Stimulated activated CD8-positive, alpha-beta memory T cell treated with anti-CD3 and anti-CD28 coated beads, Interleukin-12 subunit alpha, Interleukin-12 subunit beta, amount 100 ng/mL, for 4 hours (primary cell): ENCODE measurements around the gene SLC1A3.

ENCODE experiments used
- DNase-seq: peaks from one replicate; pipeline ENCODE4 v3.0.0-alpha.2; 2020; ENCODE audit warnings: low read depth

SLC1A3 gene

DNA sequence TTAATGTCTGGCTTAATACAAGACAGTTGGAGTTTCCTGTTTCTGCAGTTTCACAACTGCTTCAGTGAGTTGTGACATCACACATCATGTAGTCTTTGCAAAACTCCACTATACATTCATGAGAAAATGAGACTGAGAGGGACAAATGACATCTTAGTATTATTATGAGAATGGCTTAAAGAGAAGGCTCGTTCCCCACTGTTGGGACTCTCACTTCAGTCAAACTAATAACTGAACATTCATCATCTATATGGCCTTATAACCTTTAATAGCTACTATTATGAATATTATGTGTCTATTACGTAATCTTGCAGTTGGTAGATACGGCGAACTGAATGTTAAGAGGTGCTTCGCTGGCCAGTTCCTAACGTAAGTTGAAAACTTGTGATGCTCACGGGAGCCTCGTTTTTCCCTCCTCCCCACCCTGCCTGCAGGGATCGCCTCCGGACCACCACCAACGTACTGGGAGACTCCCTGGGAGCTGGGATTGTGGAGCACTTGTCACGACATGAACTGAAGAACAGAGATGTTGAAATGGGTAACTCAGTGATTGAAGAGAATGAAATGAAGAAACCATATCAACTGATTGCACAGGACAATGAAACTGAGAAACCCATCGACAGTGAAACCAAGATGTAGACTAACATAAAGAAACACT, 79.4 kb downstream of the SLC1A3 start:
- no peak for DNase-seq

DNA sequence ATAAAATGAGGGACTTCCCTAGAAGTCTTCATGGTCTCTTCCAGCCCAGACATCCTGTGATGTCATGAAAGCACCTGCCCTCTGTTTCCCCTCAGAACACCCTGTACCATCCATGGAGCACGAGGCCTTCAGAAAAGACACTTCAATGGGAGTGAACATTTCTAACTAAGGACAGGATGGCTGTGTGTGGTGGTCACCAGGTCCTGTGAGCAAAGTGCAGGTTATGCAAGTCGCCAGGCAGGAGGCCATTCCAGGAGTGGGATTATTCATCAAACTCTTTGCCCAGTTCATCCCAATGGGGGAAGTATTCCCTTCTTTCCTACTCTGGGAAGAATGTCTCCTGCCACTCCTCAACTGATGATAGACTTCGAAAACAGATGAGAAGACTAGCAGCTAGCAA, 80.5 kb downstream of the SLC1A3 start:
- no peak for DNase-seq

- DNase-seq: no peak
These were observed 82.3 kb downstream of the SLC1A3 start for GRCh38 chr5:36688722-36689121.

DNA sequence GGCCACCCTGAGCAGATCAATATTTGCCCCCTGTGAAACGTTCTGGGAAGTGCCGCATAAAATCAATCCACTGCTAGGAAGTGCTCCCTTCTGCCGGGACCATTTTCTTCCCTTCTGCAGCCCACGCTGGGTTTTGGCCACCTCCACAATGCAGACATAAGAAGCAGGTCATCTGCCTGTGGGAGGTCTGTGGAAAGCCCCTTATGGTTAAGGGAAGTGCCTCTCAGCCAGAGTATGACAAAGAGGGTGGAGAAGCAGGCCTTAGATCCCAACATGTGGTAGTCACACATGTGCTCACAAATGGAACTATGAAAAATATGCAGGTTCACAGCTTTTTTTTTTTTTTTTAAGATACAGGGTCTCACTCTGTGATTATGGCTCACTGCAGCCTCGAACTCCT, 82.8 kb downstream of the SLC1A3 start:
- no peak for DNase-seq

DNA sequence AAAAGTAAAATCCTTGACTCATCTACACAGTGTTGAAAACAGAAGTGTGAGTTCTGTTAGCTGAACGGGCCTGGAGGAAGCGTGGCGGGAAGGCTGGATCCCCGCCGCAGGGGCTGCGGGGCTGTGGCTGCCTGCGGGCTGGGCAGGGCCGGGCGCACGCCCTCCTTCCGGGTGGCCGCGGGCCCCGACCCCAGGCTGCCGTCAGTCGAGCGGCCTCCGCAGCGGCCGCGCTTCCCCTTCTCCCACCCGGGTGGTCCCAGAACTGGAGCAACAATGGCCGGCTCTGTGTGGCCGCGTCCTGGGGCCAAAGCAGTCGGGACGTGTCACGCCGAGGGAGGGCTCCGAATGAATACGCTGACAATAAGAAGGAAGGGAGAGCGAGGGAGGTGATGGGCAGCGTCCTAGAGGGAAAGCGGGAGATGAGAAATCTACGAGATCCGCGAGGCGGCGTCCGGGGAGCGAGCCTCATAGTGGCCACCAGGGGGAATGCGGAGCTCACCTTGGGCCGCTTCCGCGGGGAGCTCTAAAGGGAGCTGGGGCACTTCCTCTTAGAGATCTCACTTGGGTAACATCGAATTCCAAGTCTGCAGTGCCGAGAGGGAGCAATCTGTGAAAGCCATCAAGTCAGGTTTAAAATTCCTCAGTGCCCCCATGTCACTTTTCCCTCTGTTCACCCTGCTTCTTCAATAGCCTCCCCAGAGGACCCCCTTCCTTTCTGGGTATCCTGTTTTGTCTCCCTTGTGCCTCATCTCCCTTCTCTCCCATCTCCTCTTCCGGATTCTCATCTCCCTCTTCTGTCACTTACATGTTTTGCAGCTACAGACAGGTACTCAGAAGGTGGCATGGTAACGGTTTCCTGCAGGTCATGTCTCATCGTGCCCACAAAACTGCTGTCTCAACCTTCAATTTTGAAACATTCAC, 83.9 kb downstream of the SLC1A3 start:
- peak; percentile 36 for DNase-seq

DNA sequence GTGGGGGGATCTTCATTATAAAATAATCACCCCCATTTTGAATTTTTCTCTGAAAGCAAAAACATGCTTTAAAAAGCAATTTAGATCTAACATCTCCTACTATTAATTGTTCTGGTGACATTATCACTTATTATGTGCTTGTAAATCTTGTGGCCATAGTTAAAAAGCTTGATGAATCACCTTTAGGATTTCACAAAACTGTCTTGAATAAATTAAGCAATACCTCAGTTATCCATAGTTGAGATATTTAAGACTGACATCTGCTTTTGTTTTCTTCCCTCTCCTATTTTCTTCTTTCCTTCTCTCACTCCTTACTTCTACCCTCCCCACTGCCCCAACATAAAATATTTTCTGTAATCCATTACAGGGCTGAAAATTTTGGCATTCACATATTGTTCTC, 84.8 kb downstream of the SLC1A3 start:
- DNase-seq: no peak

DNA sequence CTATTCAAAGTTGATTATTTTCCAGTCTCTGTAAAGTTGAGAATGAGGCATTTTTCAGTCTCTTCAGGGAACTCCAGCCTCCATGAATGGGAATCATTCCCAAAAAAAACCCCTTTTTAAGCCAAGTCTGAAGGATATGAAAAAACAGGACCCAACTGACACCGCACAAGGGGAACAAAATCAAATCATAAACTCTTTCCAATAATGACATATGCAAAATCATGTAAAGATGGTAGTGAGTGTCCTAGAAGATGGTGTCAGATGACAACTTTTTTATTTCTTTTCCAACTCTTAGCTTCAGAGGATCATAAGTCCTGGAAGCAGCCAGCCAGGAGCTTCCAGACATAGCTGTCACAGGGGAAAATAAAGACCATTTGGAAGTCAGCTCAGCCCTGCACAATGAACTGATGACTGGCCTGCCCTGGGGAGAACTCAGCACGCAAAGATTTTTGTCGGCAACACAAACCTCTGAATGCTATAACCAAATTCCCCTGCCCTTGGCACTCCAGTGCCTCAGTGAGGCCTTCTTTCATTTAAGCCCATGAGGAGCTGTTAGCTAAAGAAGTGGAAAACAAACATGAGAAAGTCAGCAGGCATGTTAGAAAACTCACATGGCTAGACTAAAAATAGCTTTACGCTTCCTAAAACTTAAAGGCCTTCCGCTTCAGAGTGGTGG, 85.4 kb downstream of the SLC1A3 start:
- DNase-seq: no peak

DNA sequence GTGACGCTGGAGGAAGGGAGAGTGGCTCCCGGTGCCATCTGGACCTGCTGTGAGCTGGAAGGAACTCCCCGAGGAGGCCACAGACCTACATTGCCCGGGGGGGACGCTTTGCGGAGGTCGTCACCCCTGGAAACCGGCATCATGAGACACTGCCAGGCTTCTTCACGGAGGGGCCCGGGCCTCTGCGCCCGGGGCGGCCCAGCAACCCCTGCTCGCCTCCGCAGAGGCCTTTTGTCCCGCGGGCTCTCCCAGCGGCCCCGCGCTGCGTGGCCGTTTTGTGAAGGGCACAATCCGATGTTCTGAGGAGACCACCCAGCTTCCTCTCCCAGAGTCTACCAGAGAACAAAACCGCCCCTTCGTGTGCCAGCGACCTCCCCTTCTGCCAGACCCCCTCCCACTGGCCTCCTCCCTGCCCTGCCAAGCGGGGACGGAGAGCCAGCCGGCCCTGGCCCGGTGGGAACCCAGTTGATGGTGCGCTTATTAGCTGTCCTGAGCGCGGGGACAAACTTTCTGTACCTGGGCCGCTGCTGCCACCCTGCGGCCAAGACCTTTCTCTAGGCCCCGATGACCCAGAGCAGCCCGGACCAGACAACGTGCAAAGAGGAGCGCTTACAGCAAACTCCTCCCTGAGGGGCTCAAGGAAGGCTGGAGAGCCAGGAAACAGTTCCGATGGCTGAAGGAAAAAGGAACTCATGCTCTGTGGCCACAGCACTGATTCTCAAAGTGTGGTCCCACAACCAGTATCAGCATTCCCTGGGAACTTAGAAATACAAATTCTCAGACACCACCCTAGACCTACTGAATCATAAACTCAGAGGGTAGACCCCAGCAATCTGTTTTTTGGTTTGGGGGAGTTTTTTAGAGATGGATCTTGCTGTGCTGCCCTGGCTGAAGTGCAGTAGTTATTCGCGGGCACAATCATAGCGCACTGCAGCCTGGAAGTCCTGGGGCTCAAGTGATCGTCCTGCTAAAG, 86.7 kb downstream of the SLC1A3 start:
- DNase-seq: no peak

- DNase-seq: no peak
These were observed 87.9 kb downstream of the SLC1A3 start for GRCh38 chr5:36694351-36694750.

GRCh38 chr5:36696059-36696673, 89.8 kb downstream of the SLC1A3 start:
- no peak for DNase-seq

DNA sequence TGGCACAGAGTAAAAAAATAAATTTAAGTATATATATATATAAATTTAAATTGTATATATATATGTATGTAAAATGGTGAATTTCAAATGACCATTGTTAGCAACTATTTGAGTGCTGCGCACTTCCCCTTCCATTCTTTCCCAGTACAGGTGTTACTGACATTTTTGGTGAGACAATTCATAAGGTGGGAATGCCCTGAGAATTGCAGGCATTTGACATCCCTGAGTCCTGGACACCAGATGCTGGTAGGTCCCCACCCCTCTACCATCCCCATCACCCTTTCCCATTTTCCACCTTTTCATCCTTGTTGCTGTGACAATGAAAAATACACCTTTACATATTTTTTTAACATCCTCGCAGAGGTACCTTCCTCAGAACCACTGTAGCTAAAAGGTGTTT, 91.6 kb downstream of the SLC1A3 start:
- no peak for DNase-seq

DNA sequence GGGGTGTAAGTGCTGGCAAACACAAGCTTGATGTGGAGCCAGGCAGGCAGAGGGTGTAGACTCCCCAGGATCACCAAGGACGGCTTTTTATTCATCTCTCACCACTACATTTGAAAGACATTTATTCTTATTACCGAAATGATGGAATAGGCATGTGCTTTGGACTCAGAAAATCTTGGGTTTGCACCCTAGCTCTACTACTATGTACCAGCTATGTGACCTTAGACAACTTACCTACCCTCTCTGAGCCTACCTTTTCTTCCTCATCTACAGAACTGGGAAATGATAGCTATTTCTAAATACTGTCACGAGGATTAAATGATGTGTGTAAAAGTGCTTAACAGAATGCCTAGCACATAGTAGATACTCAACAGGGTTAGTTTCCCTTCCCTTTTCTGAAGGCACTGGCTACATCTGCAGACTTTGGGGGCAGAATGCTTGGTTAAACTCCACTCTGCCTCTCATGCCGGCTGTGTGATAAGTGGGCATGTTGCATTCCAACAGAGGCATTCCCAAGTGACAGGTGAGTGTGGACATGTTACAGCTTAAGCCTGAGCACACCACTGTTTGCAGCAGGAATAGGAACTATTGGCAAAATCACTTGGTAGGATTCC, 94.8 kb downstream of the SLC1A3 start:
- no peak for DNase-seq

- DNase-seq: no peak
These were observed 96.9 kb downstream of the SLC1A3 start for GRCh38 chr5:36703245-36703860.

DNA sequence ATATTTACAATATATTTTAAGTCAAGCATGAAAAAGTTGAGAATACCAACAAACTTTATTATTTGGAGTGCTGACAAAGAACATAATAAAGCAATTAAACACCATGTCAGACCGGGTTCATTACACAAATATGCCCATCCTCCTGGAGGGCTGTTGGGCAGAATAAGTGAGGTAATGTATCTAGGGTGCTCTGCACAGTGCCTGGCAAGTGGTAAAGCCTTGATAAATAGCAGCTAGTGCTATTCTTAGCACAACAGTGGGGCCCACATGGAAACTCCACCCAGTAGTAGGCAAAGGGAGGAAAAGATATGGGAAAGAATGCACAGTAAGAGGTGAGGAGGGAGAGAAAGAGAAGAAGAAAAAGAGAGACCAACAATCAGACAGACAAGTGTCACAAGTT, 97.7 kb downstream of the SLC1A3 start:
- no peak for DNase-seq

DNA sequence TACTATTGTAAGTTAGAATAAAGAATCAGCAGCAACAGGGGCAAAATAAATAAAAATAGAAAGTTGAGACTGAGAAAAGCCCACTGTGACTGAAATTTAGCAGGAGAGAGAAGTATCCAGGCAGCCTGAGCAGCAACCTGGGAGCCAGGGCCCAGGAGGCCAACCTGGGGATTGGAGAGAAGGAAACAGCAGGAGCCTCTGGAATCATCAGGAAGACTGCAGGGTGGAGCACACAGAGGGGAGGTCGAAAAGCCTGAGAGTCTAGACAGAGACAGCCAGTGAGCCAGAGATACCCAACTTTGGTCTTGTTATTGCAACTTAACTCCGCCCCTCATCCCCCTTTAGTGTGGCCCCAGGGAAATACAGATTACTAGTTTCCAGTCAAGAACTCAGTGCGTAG, 98.6 kb downstream of the SLC1A3 start:
- DNase-seq: no peak

GRCh38 chr5:36706662-36707061, 100.3 kb downstream of the SLC1A3 start:
- no peak for DNase-seq

DNA sequence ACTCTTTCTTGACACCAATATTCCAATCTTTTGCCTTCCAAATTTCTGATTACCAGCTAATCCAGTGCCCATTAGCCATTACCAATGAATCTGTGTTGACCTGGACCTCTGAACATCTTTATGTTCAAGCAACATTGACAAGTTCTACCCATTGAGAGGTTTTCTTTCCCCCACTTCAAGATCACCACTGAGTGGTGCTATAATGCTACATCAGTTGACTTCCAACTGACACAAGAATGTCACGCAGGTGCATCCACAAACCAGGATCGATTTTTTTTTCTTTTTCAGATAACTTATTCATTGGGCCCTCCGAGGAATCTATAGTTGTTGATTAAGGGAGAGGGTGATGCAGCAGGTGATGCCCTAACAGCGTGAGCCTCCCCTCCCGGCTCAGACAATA, 102.6 kb downstream of the SLC1A3 start:
- DNase-seq: no peak

- no peak for DNase-seq
These were observed 103.6 kb downstream of the SLC1A3 start for GRCh38 chr5:36710039-36710438.

DNA sequence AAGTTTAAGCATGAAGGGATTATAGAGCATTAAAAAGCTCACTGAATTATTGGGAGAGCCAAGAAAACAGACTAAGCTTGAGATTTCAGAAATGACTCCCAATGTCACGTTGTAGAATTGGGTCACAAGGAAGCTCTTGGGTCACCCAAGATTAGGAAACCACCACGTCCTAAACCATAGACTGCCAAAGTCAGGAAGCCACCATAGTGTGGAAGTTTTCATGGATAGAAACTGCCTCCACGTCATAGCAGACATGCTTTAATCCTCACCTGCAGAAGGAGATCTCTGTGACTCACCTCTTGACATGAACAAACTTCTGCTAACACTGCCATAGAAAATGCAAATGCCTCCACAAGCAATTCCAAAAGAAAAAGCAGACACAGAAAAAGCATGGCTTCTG, 106.3 kb downstream of the SLC1A3 start:
- no peak for DNase-seq

DNA sequence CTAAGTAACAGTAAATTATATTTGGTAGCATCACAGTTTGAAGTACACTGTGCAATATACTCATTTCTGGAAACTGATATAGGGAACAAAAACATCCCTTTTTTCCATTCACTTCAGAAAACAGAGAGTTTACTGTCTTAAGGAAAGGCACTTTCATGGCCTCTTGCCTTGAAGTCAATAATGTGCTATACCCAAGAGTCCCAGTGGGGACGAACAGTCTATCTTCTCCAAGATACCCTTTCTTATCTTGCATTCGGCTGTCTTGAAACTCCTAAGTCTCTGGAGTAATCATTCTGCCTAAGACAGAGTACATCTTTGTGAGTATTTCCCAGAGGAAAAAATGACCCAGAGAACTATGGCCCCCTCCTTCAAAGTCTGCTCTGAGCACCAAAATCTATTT, 107.1 kb downstream of the SLC1A3 start:
- DNase-seq: no peak
